ENCODE measurements around the gene DECR2. TPM values are rescaled to one million over a fixed set of nuclear protein-coding genes. Genes with fewer than 3 reads are reported as not detected.

Gene DECR2
- total RNA-seq, 1 experiment from 2014 or later = 37.2 TPM

GRCh38 chr16:430904-431303, 29.2 kb downstream of the DECR2 start:
- intact Hi-C loops (cut with micrococcal nuclease) = no loop called here
- BruUV-seq (replicated peaks) = no TSS peak
- H3K36me3 Mint-ChIP-seq (ENCODE audit: insufficient read depth, unreplicated experiment) = peaks cover 23% of the 10 kb centered on the region
- ChIA-PET CTCF (interaction anchor here (0.7 kb wide), 1 partner anchor 84 kb away, joined by 4 read pairs; no protein-coding TSS in a partner anchor), POLR2A (no interaction called here)
- H3K27me3 Mint-ChIP-seq (ENCODE audit: insufficient read depth, unreplicated experiment) = no peaks in the 10 kb centered on the region
- no peaks in the 10 kb centered on the region for H3K9me3 Mint-ChIP-seq (ENCODE audit: unreplicated experiment)
- H3K4me1 Mint-ChIP-seq (ENCODE audit: insufficient read depth, unreplicated experiment) = peaks cover 34% of the 10 kb centered on the region
- TF ChIP-seq CTCF (IDR thresholded peaks at IDR 0.05; ENCODE audit: unreplicated experiment) = no peak
- H3K4me3 Mint-ChIP-seq (ENCODE audit: unreplicated experiment) = no peak overlapping the region
- no peak overlapping the region for H3K27ac Mint-ChIP-seq (ENCODE audit: low read depth, unreplicated experiment)
- DNase-seq (ENCODE audit: unreplicated experiment) = no peak

- POLR2A ChIA-PET = no interaction called here
- TF ChIP-seq CTCF (IDR thresholded peaks at IDR 0.05; ENCODE audit: unreplicated experiment) = no peak
- CTCF ChIA-PET = interaction anchor here (0.7 kb wide), 1 partner anchor 23 kb away, joined by 3 read pairs; no protein-coding TSS in a partner anchor
- Mint-ChIP-seq H3K4me3 (ENCODE audit: unreplicated experiment) (no peak overlapping the region), H3K27ac (ENCODE audit: low read depth, unreplicated experiment) (no peak overlapping the region), H3K9me3 (ENCODE audit: unreplicated experiment) (no peaks in the 10 kb centered on the region), H3K27me3 (ENCODE audit: insufficient read depth, unreplicated experiment) (no peaks in the 10 kb centered on the region), H3K36me3 (ENCODE audit: insufficient read depth, unreplicated experiment) (peaks cover 6% of the 10 kb centered on the region), H3K4me1 (ENCODE audit: insufficient read depth, unreplicated experiment) (peaks cover 3% of the 10 kb centered on the region)
- intact Hi-C loops (cut with micrococcal nuclease) = no loop called here
- no peak for DNase-seq (ENCODE audit: unreplicated experiment)
- BruUV-seq (replicated peaks) = no TSS peak
Measured at GRCh38 chr16:440627-441026, 38.9 kb downstream of the DECR2 start.

- CTCF ChIA-PET = no interaction called here
- H3K36me3 Mint-ChIP-seq (ENCODE audit: insufficient read depth, unreplicated experiment) = peaks cover 6% of the 10 kb centered on the region
- POLR2A ChIA-PET = no interaction called here
- BruUV-seq (replicated peaks) = no TSS peak
- no peaks in the 10 kb centered on the region for H3K4me1 Mint-ChIP-seq (ENCODE audit: insufficient read depth, unreplicated experiment)
- no peak overlapping the region for H3K27ac Mint-ChIP-seq (ENCODE audit: low read depth, unreplicated experiment)
- no peak overlapping the region for H3K4me3 Mint-ChIP-seq (ENCODE audit: unreplicated experiment)
- H3K9me3 Mint-ChIP-seq (ENCODE audit: unreplicated experiment) = no peaks in the 10 kb centered on the region
- no peaks in the 10 kb centered on the region for H3K27me3 Mint-ChIP-seq (ENCODE audit: insufficient read depth, unreplicated experiment)
- intact Hi-C loops (cut with micrococcal nuclease) = no loop called here
- TF ChIP-seq CTCF (IDR thresholded peaks at IDR 0.05; ENCODE audit: unreplicated experiment) = no peak
- DNase-seq (ENCODE audit: unreplicated experiment) = no peak
Measured at GRCh38 chr16:441447-441846, 39.8 kb downstream of the DECR2 start.

- no TSS peak for BruUV-seq (replicated peaks)
- Mint-ChIP-seq H3K27ac (ENCODE audit: low read depth, unreplicated experiment) (no peak overlapping the region), H3K27me3 (ENCODE audit: insufficient read depth, unreplicated experiment) (no peaks in the 10 kb centered on the region), H3K9me3 (ENCODE audit: unreplicated experiment) (no peaks in the 10 kb centered on the region), H3K4me3 (ENCODE audit: unreplicated experiment) (no peak overlapping the region), H3K4me1 (ENCODE audit: insufficient read depth, unreplicated experiment) (no peaks in the 10 kb centered on the region), H3K36me3 (ENCODE audit: insufficient read depth, unreplicated experiment) (peaks cover 6% of the 10 kb centered on the region)
- intact Hi-C loops (cut with micrococcal nuclease) = no loop called here
- POLR2A ChIA-PET = no interaction called here
- CTCF ChIA-PET = interaction anchor here (0.6 to 1.1 kb wide), 2 partner anchors 336 to 859 kb away, joined by 3 to 4 read pairs; no protein-coding TSS in a partner anchor
- DNase-seq (ENCODE audit: unreplicated experiment) = no peak
- TF ChIP-seq CTCF (IDR thresholded peaks at IDR 0.05; ENCODE audit: unreplicated experiment) = no peak
Measured at GRCh38 chr16:442976-443375, 41.3 kb downstream of the DECR2 start.
